Mucosa of descending colon (tissue), 3 donors: Measurements from ENCODE around the gene PTP4A1. TPM values are rescaled to one million over a fixed set of nuclear protein-coding genes. Genes with fewer than 3 reads are reported as not detected.

Experiments used
- ATAC-seq: fragments of 200-7000 bp; cut with Tn5 transposase; one replicate; pipeline ENCODE4 v1.9.1; 2020; ENCODE audit warnings: mild to moderate bottlenecking, moderate library complexity
- DNase-seq, 3 donors: peaks; one replicate each; pipeline ENCODE4 v3.0.0-alpha.2; 2020
- H3K36me3 ChIP-seq: fragments of 200-600 bp; one replicate; pipeline ENCODE4 v1.8.0; 2021; ENCODE audit warnings: low read depth, mild to moderate bottlenecking
- H3K4me1 ChIP-seq: fragments of 200-600 bp; one replicate; pipeline ENCODE4 v1.8.0; 2021; ENCODE audit warnings: low read depth, mild to moderate bottlenecking
- H3K4me3 ChIP-seq: fragments of 200-600 bp; one replicate; pipeline ENCODE4 v1.8.0; 2021; ENCODE audit warnings: mild to moderate bottlenecking
- H3K9me3 ChIP-seq: fragments of 200-600 bp; one replicate; pipeline ENCODE4 v1.8.0; 2021; ENCODE audit warnings: mild to moderate bottlenecking
- intact Hi-C, 2 donors: fragments of 100-400 bp; cut with DNase I in 1 of 2; cut with micrococcal nuclease in 1 of 2; formaldehyde crosslinking; loops; one replicate each; pipeline versions ENCODE4 v1.11.0 to v1.11.1; 2022; cut with DNase I, micrococcal nuclease
- total RNA-seq, 3 donors: library from RNA; stranded (reverse); fragmentation: NEBNext Ultra II Directional in 2 of 3; extraction: Animal tissue kit (Norgen Biotek cat#: 25700) in 2 of 3; gene quantifications; one replicate each; pipeline versions ENCODE4 v1.2.1 to v1.2.4, GENCODE V29; 2021 to 2023
- TF ChIP-seq, protein P1 (sequence below): fragments of 200-600 bp; IDR thresholded peaks from one replicate; pipeline ENCODE4 v1.8.0; 2022; ENCODE audit warnings: antibody characterized with exemption, mild to moderate bottlenecking
- donor health status: DM: no; HTN: no; CAD: no; lungs with moderate emphysema.
- donor health status: DM: no; HTN: no; CAD: no.
- donor health status: DM: no; HTN: yes; CAD: no.

Gene PTP4A1
- total RNA-seq, 3 donors from 2014 or later, result 112 to 177 (median 147) TPM

DNA sequence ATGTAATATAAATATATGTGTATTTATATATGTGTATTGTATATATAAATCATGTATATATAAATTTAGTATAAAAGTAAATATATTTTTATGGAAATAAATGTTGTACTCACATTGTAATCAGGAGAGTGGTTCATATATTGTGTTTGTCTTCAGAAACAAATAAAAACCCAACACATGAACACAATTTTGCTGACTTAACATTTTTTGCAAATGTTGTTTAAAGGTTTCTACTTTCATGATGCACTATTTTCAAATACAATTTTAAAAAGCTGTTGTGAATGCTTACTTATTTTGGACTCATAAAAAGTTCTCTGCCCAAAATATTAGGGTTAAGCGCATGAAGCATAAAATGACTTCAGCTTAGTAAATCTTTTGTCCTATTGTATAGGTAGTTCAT, 39.3 kb downstream of the PTP4A1 start:
- TF ChIP-seq, protein P1, sequence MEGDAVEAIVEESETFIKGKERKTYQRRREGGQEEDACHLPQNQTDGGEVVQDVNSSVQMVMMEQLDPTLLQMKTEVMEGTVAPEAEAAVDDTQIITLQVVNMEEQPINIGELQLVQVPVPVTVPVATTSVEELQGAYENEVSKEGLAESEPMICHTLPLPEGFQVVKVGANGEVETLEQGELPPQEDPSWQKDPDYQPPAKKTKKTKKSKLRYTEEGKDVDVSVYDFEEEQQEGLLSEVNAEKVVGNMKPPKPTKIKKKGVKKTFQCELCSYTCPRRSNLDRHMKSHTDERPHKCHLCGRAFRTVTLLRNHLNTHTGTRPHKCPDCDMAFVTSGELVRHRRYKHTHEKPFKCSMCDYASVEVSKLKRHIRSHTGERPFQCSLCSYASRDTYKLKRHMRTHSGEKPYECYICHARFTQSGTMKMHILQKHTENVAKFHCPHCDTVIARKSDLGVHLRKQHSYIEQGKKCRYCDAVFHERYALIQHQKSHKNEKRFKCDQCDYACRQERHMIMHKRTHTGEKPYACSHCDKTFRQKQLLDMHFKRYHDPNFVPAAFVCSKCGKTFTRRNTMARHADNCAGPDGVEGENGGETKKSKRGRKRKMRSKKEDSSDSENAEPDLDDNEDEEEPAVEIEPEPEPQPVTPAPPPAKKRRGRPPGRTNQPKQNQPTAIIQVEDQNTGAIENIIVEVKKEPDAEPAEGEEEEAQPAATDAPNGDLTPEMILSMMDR, result no peak
- intact Hi-C loops, result no loop called here
- no peaks in the 10 kb centered on the region for H3K36me3 ChIP-seq

DNA sequence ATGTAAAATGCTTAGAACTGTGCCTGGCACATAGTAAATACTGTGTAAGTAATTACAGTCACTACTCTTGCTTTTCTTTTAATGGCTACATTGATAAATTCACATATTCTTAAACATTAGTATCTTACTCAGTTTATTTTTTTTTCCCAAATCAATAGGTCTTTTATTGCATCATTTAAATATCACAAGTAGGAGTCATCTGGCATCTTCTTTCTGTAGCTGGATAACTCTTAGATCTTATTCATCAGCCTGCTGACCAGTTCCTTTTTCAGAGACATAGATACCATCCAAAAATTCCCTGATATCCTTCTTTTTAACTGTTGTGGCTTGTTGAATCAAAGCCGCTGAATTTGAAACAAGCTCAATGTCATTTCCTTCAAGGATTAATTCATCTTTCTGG, 43.3 kb downstream of the PTP4A1 start:
- intact Hi-C loops, result no loop called here
- H3K4me1 ChIP-seq, result no peaks in the 10 kb centered on the region
- TF ChIP-seq, protein P1, result no peak
- H3K4me3 ChIP-seq, result no peak overlapping the region
- no peaks in the 10 kb centered on the region for H3K36me3 ChIP-seq
- ATAC-seq (no peak), DNase-seq (no peak)
- H3K9me3 ChIP-seq, result no peaks in the 10 kb centered on the region

More for the DNA sequence above, 39.3 kb downstream of the PTP4A1 start:
- Histone ChIP-seq H3K4me1 (no peaks in the 10 kb centered on the region), H3K4me3 (no peak overlapping the region), H3K9me3 (no peaks in the 10 kb centered on the region)
- DNase-seq (no peak), ATAC-seq (no peak)

Other genes with a start within 250 kb of the PTP4A1 start
- gene PHF3, start 63.3 kb downstream of the PTP4A1 start, total RNA-seq, result 10 to 100 TPM; 49.7 to 78.0 (median 75.8) TPM